Measurements from ENCODE around the gene CAPN11.
A peak's percentile ranks its signal among the peaks of the same experiment; 100 is the strongest.

CAPN11 gene

GRCh38 chr6:44158770-44159228 is at the start of gene CAPN11:
Gene CAPN11 (plus strand): TSS chr6:44158820. CDS start chr6:44158849, 29 bp downstream.
- no peak for TF ChIP-seq CTCF (IDR thresholded peaks at IDR 0.05; ENCODE audit: borderline replicate concordance, insufficient read depth, low read depth, low read length)
- no peak within 1 kb of the TSS for H3K4me3 ChIP-seq (ENCODE audit: low read depth, low read length)

DNA sequence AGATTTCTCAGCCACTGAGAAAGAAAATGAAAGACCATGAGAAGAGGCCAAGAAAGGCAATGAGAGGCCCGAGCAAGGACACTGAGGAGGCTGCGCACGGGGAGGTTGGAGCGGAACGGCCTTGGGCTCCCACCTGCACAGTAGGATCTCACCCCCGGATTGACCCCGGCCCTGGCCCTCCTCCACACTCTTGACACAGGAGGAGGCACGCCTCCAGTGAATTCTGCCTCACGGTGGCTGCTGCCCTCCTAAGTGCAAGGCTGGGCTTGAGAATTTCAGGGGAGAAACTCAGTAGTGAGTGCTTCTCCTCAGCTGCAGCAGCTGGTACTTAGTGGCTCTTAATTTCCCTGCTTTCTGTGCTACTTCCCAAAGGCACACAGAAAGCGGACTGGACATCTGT is 49.4 kb upstream of the CAPN11 start:
- H3K4me3 ChIP-seq (ENCODE audit: low read depth, low read length), result no peak overlapping the region
- no peak for TF ChIP-seq CTCF (IDR thresholded peaks at IDR 0.05; ENCODE audit: borderline replicate concordance, insufficient read depth, low read depth, low read length)

DNA sequence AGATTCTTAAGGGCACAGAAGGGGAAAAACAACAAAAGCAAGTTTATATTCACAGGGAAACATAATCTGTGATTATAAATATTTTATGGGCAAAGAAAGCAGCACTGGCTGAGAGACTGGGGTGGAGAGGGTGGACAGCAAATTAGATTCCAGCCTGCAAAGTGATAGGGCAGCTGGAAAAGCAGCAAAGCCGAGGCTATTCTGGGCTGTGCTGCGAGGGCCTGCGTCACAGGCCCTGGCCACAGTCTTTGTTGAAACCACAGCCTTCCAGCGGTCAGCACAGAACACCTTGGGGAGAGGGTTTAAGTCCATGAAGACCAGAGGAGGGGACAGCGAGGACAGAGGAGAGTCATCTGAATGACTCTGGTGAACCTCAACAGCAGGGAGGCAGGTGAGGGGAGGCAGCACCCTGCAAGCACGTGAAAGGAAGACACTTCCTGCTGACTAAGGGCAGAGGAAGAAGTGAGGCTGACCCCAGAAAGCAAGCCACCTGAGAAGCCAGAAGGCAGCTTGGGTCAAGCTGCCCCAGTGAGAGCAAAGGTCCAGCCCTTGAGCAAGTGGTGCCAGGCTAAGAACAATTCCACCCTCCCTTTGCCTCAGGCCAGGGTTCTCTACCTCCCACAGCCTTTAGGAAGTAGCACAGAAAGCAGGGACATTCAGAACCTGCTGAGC is 48.5 kb upstream of the CAPN11 start:
- TF ChIP-seq CTCF (IDR thresholded peaks at IDR 0.05; ENCODE audit: borderline replicate concordance, insufficient read depth, low read depth, low read length), result no peak

DNA sequence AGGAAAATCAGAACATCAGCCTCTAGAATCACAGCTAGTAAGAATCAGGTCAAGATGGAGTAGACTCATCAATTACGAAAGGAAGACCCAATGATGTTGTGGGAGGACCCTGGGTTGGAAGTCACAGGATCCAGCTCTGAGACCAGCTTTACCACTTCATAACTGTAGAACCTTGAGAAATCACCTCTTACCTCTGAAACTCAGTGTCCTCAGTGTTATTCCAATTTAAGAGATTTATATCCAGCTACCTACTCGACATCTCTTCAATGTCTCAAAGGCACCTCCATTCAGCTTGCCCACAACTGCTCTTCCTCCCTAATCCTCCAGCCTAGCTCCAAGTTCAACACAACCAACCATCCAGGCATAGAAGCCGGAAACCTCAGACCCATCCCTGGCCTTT is 47.7 kb upstream of the CAPN11 start:
- TF ChIP-seq CTCF (IDR thresholded peaks at IDR 0.05; ENCODE audit: borderline replicate concordance, insufficient read depth, low read depth, low read length), result no peak
- no peak overlapping the region for H3K4me3 ChIP-seq (ENCODE audit: low read depth, low read length)

More for the DNA sequence above, 48.5 kb upstream of the CAPN11 start:
- H3K4me3 ChIP-seq (ENCODE audit: low read depth, low read length), result no peak overlapping the region

- TF ChIP-seq CTCF (IDR thresholded peaks at IDR 0.05; ENCODE audit: borderline replicate concordance, insufficient read depth, low read depth, low read length), result no peak
- no peak overlapping the region for H3K4me3 ChIP-seq (ENCODE audit: low read depth, low read length)
These were observed 46.9 kb upstream of the CAPN11 start for GRCh38 chr6:44111434-44112417.

DNA sequence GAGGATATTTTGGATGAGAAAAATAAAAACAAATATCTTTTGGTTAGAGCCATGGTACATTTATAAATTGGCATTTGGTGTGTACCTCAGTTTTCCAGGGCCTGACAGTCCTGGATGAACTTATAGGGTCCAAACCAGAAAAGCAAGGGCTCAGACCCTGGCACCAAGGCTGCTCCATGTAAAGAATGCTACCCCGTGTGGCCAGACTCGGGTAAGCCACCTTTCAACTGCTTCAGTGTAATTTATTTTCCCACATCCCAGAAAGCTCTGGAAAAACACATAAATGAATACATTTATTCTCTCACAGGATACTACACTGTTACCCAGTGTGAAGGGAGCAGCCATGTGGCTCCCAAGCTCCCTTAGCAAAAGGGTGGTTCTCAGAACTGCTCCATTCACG is 45.2 kb upstream of the CAPN11 start:
- H3K4me3 ChIP-seq (ENCODE audit: low read depth, low read length), result no peak overlapping the region
- peak; percentile 19; the same call in 1 of the 2 replicates for TF ChIP-seq CTCF (IDR thresholded peaks at IDR 0.05; ENCODE audit: borderline replicate concordance, insufficient read depth, low read depth, low read length)
